Aorta (tissue), 4 donors: ENCODE results near the gene CYP4F12. TPM values are rescaled to one million over a fixed set of nuclear protein-coding genes. Genes with fewer than 3 reads are reported as not detected.

Experiments used
- polyA plus RNA-seq, 2 donors: library from polyadenylated mRNA; stranded (reverse); fragments of 200-250 nt; gene quantifications; one replicate each; pipeline ENCODE4 v1.2.3, GENCODE V29; 2013
- total RNA-seq, 2 donors: library from RNA; stranded (reverse); fragmentation: NEBNext Ultra II Directional; extraction: Animal tissue kit (Norgen Biotek cat#: 25700); gene quantifications; one replicate each; pipeline ENCODE4 v1.2.1, GENCODE V29; 2021
- donor health status: healthy with polysubstance abuse.
- donor health status: Bipolar disorder and iron deficiency.
- donor health status: DM: no; HTN: no; CAD: no.
- donor health status: DM: yes; HTN: yes; CAD: no.

CYP4F12 gene
- total and polyA plus RNA-seq, 4 donors: 0.43 to 14.1 (median 5.1) TPM

Other genes with a start within 250 kb of the CYP4F12 start
- 10 to 100 TPM; 38.0 to 41.4 TPM for gene WIZ, start 223.1 kb upstream of the CYP4F12 start, total RNA-seq
- 10 to 100 TPM in 1 of 2 donors, 1 to 10 TPM in 1; 8.0 to 23.3 TPM for gene WIZ, start 223.1 kb upstream of the CYP4F12 start, polyA plus RNA-seq
- 10 to 100 TPM in 1 of 2 donors, 1 to 10 TPM in 1; 6.3 to 10.9 TPM for gene RASAL3, start 208.5 kb upstream of the CYP4F12 start, total RNA-seq
- 1 to 10 TPM in 1 of 2 donors, under 1 TPM in 1; 0.90 to 3.3 TPM for gene RASAL3, start 208.5 kb upstream of the CYP4F12 start, polyA plus RNA-seq
- gene PGLYRP2, start 193.6 kb upstream of the CYP4F12 start, total RNA-seq: not detected
- not detected for gene PGLYRP2, start 193.6 kb upstream of the CYP4F12 start, polyA plus RNA-seq
- gene CYP4F22, start 164.6 kb upstream of the CYP4F12 start, total RNA-seq: not detected
- not detected for gene CYP4F22, start 164.6 kb upstream of the CYP4F12 start, polyA plus RNA-seq
- not detected for gene CYP4F8, start 57.9 kb upstream of the CYP4F12 start, total RNA-seq
- not detected for gene CYP4F8, start 57.9 kb upstream of the CYP4F12 start, polyA plus RNA-seq
- under 1 TPM; 0.71 to 0.90 TPM for gene CYP4F3, start 32.2 kb upstream of the CYP4F12 start, total RNA-seq
- not detected for gene CYP4F3, start 32.2 kb upstream of the CYP4F12 start, polyA plus RNA-seq
- gene OR10H2, start 54.9 kb downstream of the CYP4F12 start, total RNA-seq: not detected
- not detected for gene OR10H2, start 54.9 kb downstream of the CYP4F12 start, polyA plus RNA-seq
- gene OR10H3, start 64.9 kb downstream of the CYP4F12 start, total RNA-seq: not detected
- not detected for gene OR10H3, start 64.9 kb downstream of the CYP4F12 start, polyA plus RNA-seq
- not detected for gene OR10H5, start 114.6 kb downstream of the CYP4F12 start, total RNA-seq
- gene OR10H5, start 114.6 kb downstream of the CYP4F12 start, polyA plus RNA-seq: not detected
- under 1 TPM in 1 of 2 donors, not detected in 1; 0.10 TPM for gene OR10H1, start 142.6 kb downstream of the CYP4F12 start, total RNA-seq
- not detected for gene OR10H1, start 142.6 kb downstream of the CYP4F12 start, polyA plus RNA-seq
- not detected for gene CYP4F2, start 225.0 kb downstream of the CYP4F12 start, total RNA-seq
- 1 to 10 TPM in 1 of 2 donors, not detected in 1; 4.4 TPM for gene CYP4F2, start 225.0 kb downstream of the CYP4F12 start, polyA plus RNA-seq